ENCODE data around the gene SLC40A1. TPM values are rescaled to one million over a fixed set of nuclear protein-coding genes. Genes with fewer than 3 reads are reported as not detected.
A peak's percentile ranks its signal among the peaks of the same experiment; 100 is the strongest.

Gene SLC40A1
- total RNA-seq, 2 donors from 2014 or later: 86.7 to 169 TPM

- Histone ChIP-seq H3K9me3 (no peaks in the 10 kb centered on the region), H3K36me3 (no peaks in the 10 kb centered on the region), H3K4me1 (replicated peaks) (peaks cover 5% of the 10 kb centered on the region), H3K27ac (no peak overlapping the region), H3K27me3 (replicated peaks; ENCODE audit: insufficient read depth) (no peaks in the 10 kb centered on the region), H3K4me3 (no peak overlapping the region)
- TF ChIP-seq POLR2A (IDR thresholded peaks at IDR 0.05): no peak
- no peak for TF ChIP-seq POLR2AphosphoS5 (IDR thresholded peaks at IDR 0.05)
- TF ChIP-seq CTCF (IDR thresholded peaks at IDR 0.05): no peak
- intact Hi-C loops (cut with DNase I): no loop called here
- DNase-seq (ENCODE audit: low spot score): no peak
- WGBS: 64% methylated on average over 6 of the region's 6 CpGs
These were observed 28.1 kb downstream of the SLC40A1 start for GRCh38 chr2:189552334-189552990.

GRCh38 chr2:189551808-189552207, 28.8 kb downstream of the SLC40A1 start:
- no peaks in the 10 kb centered on the region for H3K36me3 ChIP-seq
- no peak overlapping the region for H3K27ac ChIP-seq
- peaks cover 5% of the 10 kb centered on the region for H3K4me1 ChIP-seq (replicated peaks)
- H3K27me3 ChIP-seq (replicated peaks; ENCODE audit: insufficient read depth): no peaks in the 10 kb centered on the region
- no peaks in the 10 kb centered on the region for H3K9me3 ChIP-seq
- DNase-seq (ENCODE audit: low spot score): no peak
- H3K4me3 ChIP-seq: no peak overlapping the region
- TF ChIP-seq POLR2A (IDR thresholded peaks at IDR 0.05) (no peak), POLR2AphosphoS5 (IDR thresholded peaks at IDR 0.05) (no peak), CTCF (IDR thresholded peaks at IDR 0.05) (no peak)
- intact Hi-C loops (cut with DNase I): no loop called here

GRCh38 chr2:189549449-189549832, 31.1 kb downstream of the SLC40A1 start:
- TF ChIP-seq POLR2A (IDR thresholded peaks at IDR 0.05) (no peak), CTCF (IDR thresholded peaks at IDR 0.05) (no peak), POLR2AphosphoS5 (IDR thresholded peaks at IDR 0.05) (no peak)
- Histone ChIP-seq H3K27ac (peak overlapping the region in 1 of 2 donors; percentile 34), H3K36me3 (no peaks in the 10 kb centered on the region), H3K27me3 (replicated peaks; ENCODE audit: insufficient read depth) (no peaks in the 10 kb centered on the region), H3K4me1 (replicated peaks) (no peaks in the 10 kb centered on the region), H3K4me3 (no peak overlapping the region), H3K9me3 (no peaks in the 10 kb centered on the region)
- DNase-seq (ENCODE audit: low spot score): no peak
- intact Hi-C loops (cut with DNase I): loop anchor here (5.0 kb wide), 1 partner anchor 33 kb away; the partner anchor contains the start of gene SLC40A1
- 14% methylated on average over 2 of the region's 2 CpGs for WGBS

- H3K27me3 ChIP-seq (replicated peaks; ENCODE audit: insufficient read depth): no peaks in the 10 kb centered on the region
- DNase-seq (ENCODE audit: low spot score): no peak
- H3K27ac ChIP-seq: peak overlapping the region in 1 of 2 donors; percentile 34
- intact Hi-C loops (cut with DNase I): loop anchor here (5.0 kb wide), 1 partner anchor 33 kb away; the partner anchor contains the start of gene SLC40A1
- no peaks in the 10 kb centered on the region for H3K4me1 ChIP-seq (replicated peaks)
- no peaks in the 10 kb centered on the region for H3K36me3 ChIP-seq
- no peaks in the 10 kb centered on the region for H3K9me3 ChIP-seq
- TF ChIP-seq POLR2AphosphoS5 (IDR thresholded peaks at IDR 0.05) (no peak), CTCF (IDR thresholded peaks at IDR 0.05) (no peak), POLR2A (IDR thresholded peaks at IDR 0.05) (no peak)
- no peak overlapping the region for H3K4me3 ChIP-seq
- 29% methylated on average over 2 of the region's 2 CpGs for WGBS
These were observed 31.7 kb downstream of the SLC40A1 start for GRCh38 chr2:189548666-189549448.
